ENCODE measurements around the gene HOXA7.

The HOXA7 gene

GRCh38 chr7:27165089-27165995, 8.9 kb upstream of the HOXA7 start, which contains the start of gene HOXA9:
Gene HOXA9, minus strand, starts transcription at chr7:27165537. Its CDS starts 80 bp downstream, at chr7:27165457.
- TF ChIP-seq POLR2A (IDR thresholded peaks at IDR 0.05; ENCODE audit: low read depth, low read length) = peak; percentile 22; the same call in 1 of the 2 replicates
- DNase-seq (ENCODE audit: insufficient read length, low spot score) (no peak), FAIRE-seq (no peak)

- FAIRE-seq (no peak), DNase-seq (ENCODE audit: insufficient read length, low spot score) (no peak)
Observed at GRCh38 chr7:27164367-27165088, 8.1 kb upstream of the HOXA7 start.

GRCh38 chr7:27164045-27164366, 7.5 kb upstream of the HOXA7 start:
- DNase-seq (ENCODE audit: insufficient read length, low spot score) (no peak), FAIRE-seq (no peak)
- TF ChIP-seq POLR2A (IDR thresholded peaks at IDR 0.05; ENCODE audit: low read depth, low read length) = no peak

More at GRCh38 chr7:27164367-27165088, 8.1 kb upstream of the HOXA7 start:
- no peak for TF ChIP-seq POLR2A (IDR thresholded peaks at IDR 0.05; ENCODE audit: low read depth, low read length)

- FAIRE-seq (no peak), DNase-seq (ENCODE audit: insufficient read length, low spot score) (no peak)
- no peak for TF ChIP-seq POLR2A (IDR thresholded peaks at IDR 0.05; ENCODE audit: low read depth, low read length)
Observed at GRCh38 chr7:27163288-27164044, 7.0 kb upstream of the HOXA7 start.

GRCh38 chr7:27162561-27163287, 6.2 kb upstream of the HOXA7 start:
- TF ChIP-seq POLR2A (IDR thresholded peaks at IDR 0.05; ENCODE audit: low read depth, low read length) = no peak
- DNase-seq (ENCODE audit: insufficient read length, low spot score) = no peak

GRCh38 chr7:27161721-27162560, 5.5 kb upstream of the HOXA7 start:
- FAIRE-seq = no peak
- no peak for DNase-seq (ENCODE audit: insufficient read length, low spot score)
- no peak for TF ChIP-seq POLR2A (IDR thresholded peaks at IDR 0.05; ENCODE audit: low read depth, low read length)

More at GRCh38 chr7:27162561-27163287, 6.2 kb upstream of the HOXA7 start:
- no peak for FAIRE-seq

GRCh38 chr7:27161214-27161720, 4.8 kb upstream of the HOXA7 start:
- FAIRE-seq = no peak
- no peak for TF ChIP-seq POLR2A (IDR thresholded peaks at IDR 0.05; ENCODE audit: low read depth, low read length)
- DNase-seq (ENCODE audit: insufficient read length, low spot score) = no peak

- FAIRE-seq (peak; percentile 60), DNase-seq (ENCODE audit: insufficient read length, low spot score) (peak; percentile 98)
Observed at GRCh38 chr7:27160546-27161213, 4.2 kb upstream of the HOXA7 start.

GRCh38 chr7:27160145-27160545, 3.7 kb upstream of the HOXA7 start:
- FAIRE-seq (no peak), DNase-seq (ENCODE audit: insufficient read length, low spot score) (no peak)
- TF ChIP-seq POLR2A (IDR thresholded peaks at IDR 0.05; ENCODE audit: low read depth, low read length) = no peak

More at GRCh38 chr7:27160546-27161213, 4.2 kb upstream of the HOXA7 start:
- no peak for TF ChIP-seq POLR2A (IDR thresholded peaks at IDR 0.05; ENCODE audit: low read depth, low read length)

- DNase-seq (ENCODE audit: insufficient read length, low spot score) (no peak), FAIRE-seq (no peak)
- TF ChIP-seq POLR2A (IDR thresholded peaks at IDR 0.05; ENCODE audit: low read depth, low read length) = no peak
Observed at GRCh38 chr7:27159266-27160144, 3.0 kb upstream of the HOXA7 start.

All from H54 (cell line).